Measurements from ENCODE around the gene PSIP1.
"Not testable (repeated sequence)": the region's sequence is repeated elsewhere in the genome, so short reads cannot be mapped to it uniquely, and the experiment has no call there.

PSIP1 gene

GRCh38 chr9:15438891-15439290 is 71.9 kb downstream of the PSIP1 start:
- H3K4me3 ChIP-seq (ENCODE audit: low read depth, low read length): no peak overlapping the region
- TF ChIP-seq CTCF (IDR thresholded peaks at IDR 0.05; ENCODE audit: low read depth, low read length): no peak
- DNase-seq (ENCODE audit: low read depth, low spot score): no peak
- in situ Hi-C loops (cut with HindIII; ENCODE audit: low sequenced_read_pairs): no loop called here

- no peak overlapping the region for H3K4me3 ChIP-seq (ENCODE audit: low read depth, low read length)
- no peak for DNase-seq (ENCODE audit: low read depth, low spot score)
- no peak for TF ChIP-seq CTCF (IDR thresholded peaks at IDR 0.05; ENCODE audit: low read depth, low read length)
- in situ Hi-C loops (cut with HindIII; ENCODE audit: low sequenced_read_pairs): no loop called here
Observed at GRCh38 chr9:15433661-15434060, 77.1 kb downstream of the PSIP1 start.

GRCh38 chr9:15433191-15433590 is 77.6 kb downstream of the PSIP1 start:
- in situ Hi-C loops (cut with HindIII; ENCODE audit: low sequenced_read_pairs): no loop called here

GRCh38 chr9:15430920-15431844 is 79.6 kb downstream of the PSIP1 start:
- TF ChIP-seq CTCF (IDR thresholded peaks at IDR 0.05; ENCODE audit: low read depth, low read length): no peak
- in situ Hi-C loops (cut with HindIII; ENCODE audit: low sequenced_read_pairs): no loop called here
- DNase-seq (ENCODE audit: low read depth, low spot score): no peak
- H3K4me3 ChIP-seq (ENCODE audit: low read depth, low read length): no peak overlapping the region

More at GRCh38 chr9:15433191-15433590, 77.6 kb downstream of the PSIP1 start:
- DNase-seq (ENCODE audit: low read depth, low spot score): no peak
- no peak for TF ChIP-seq CTCF (IDR thresholded peaks at IDR 0.05; ENCODE audit: low read depth, low read length)
- H3K4me3 ChIP-seq (ENCODE audit: low read depth, low read length): no peak overlapping the region

- in situ Hi-C loops (cut with HindIII; ENCODE audit: low sequenced_read_pairs): loop anchor here (10.0 kb wide), 1 partner anchor 87 kb away; the partner anchor contains the start of gene PSIP1
- not testable (repeated sequence) for H3K4me3 ChIP-seq (ENCODE audit: low read depth, low read length)
Observed at GRCh38 chr9:15427702-15428101, 83.1 kb downstream of the PSIP1 start.

GRCh38 chr9:15426019-15426418 is 84.8 kb downstream of the PSIP1 start:
- no peak for DNase-seq (ENCODE audit: low read depth, low spot score)
- in situ Hi-C loops (cut with HindIII; ENCODE audit: low sequenced_read_pairs): loop anchor here (10.0 kb wide), 1 partner anchor 89 kb away; the partner anchor contains the start of gene PSIP1
- H3K4me3 ChIP-seq (ENCODE audit: low read depth, low read length): no peak overlapping the region
- no peak for TF ChIP-seq CTCF (IDR thresholded peaks at IDR 0.05; ENCODE audit: low read depth, low read length)

More at GRCh38 chr9:15427702-15428101, 83.1 kb downstream of the PSIP1 start:
- DNase-seq (ENCODE audit: low read depth, low spot score): not testable (repeated sequence)
